GM12865 (cell line): ENCODE measurements around the gene ASB14.

Source experiments
- DNase-seq: peaks from one replicate; pipeline ENCODE4 v3.0.0; 2010; ENCODE audit warnings: low read depth
- H3K4me3 ChIP-seq: 2 replicates; pipeline ENCODE4 v1.5.1; 2011; ENCODE audit warnings: mild to moderate bottlenecking, low read depth, low read length, control low read depth
- CTCF ChIP-seq: IDR thresholded peaks from 2 replicates; pipeline ENCODE4 v1.5.1; 2011; ENCODE audit warnings: low read length, control low read depth, low read depth, inconsistent platforms; ENCODE audit not compliant: insufficient read depth; ENCODE audit errors: missing control alignments

The ASB14 gene

GRCh38 chr3:57256844-57257243, 35.6 kb downstream of the ASB14 start:
- no peak for TF ChIP-seq CTCF
- H3K4me3 ChIP-seq, result no peak overlapping the region
- DNase-seq, result no peak

- TF ChIP-seq CTCF, result no peak
- no peak overlapping the region for H3K4me3 ChIP-seq
These were observed 40.1 kb downstream of the ASB14 start for GRCh38 chr3:57252404-57252803.

GRCh38 chr3:57244946-57245345, 47.5 kb downstream of the ASB14 start:
- no peak overlapping the region for H3K4me3 ChIP-seq
- no peak for TF ChIP-seq CTCF
- no peak for DNase-seq

More at GRCh38 chr3:57252404-57252803, 40.1 kb downstream of the ASB14 start:
- no peak for DNase-seq

GRCh38 chr3:57234613-57235575, 57.6 kb downstream of the ASB14 start:
- H3K4me3 ChIP-seq, result no peak overlapping the region
- DNase-seq, result peak; percentile 39
- no peak for TF ChIP-seq CTCF

- no peak for DNase-seq
- no peak for TF ChIP-seq CTCF
- no peak overlapping the region for H3K4me3 ChIP-seq
These were observed 58.7 kb downstream of the ASB14 start for GRCh38 chr3:57233799-57234198.

GRCh38 chr3:57230006-57230405, 62.5 kb downstream of the ASB14 start:
- TF ChIP-seq CTCF, result no peak
- no peak overlapping the region for H3K4me3 ChIP-seq
- DNase-seq, result no peak
